GM18511 (cell line): Measurements from ENCODE around the gene RECQL5.

Experiments used
- ATAC-seq: cut with Tn5 transposase; IDR thresholded peaks from one replicate; pipeline ENCODE4 v1.9.1; 2021; ENCODE audit warnings: mild to moderate bottlenecking, moderate library complexity; ENCODE audit not compliant: unreplicated experiment

The RECQL5 gene

GRCh38 chr17:75634754-75635609, 32.0 kb downstream of the RECQL5 start:
- ATAC-seq = no peak

GRCh38 chr17:75634376-75634740, 32.6 kb downstream of the RECQL5 start:
- no peak for ATAC-seq

- ATAC-seq = no peak
Measured at GRCh38 chr17:75633486-75634375, 33.2 kb downstream of the RECQL5 start.

- ATAC-seq = no peak
Measured at GRCh38 chr17:75632863-75633485, 34.0 kb downstream of the RECQL5 start, which contains the start of gene SMIM5. Gene SMIM5 (plus strand): TSS chr17:75633434. CDS start chr17:75640202, 6,768 bp downstream.

- ATAC-seq = no peak
Measured at GRCh38 chr17:75632428-75632827, 34.5 kb downstream of the RECQL5 start.

GRCh38 chr17:75631353-75631752, 35.6 kb downstream of the RECQL5 start:
- no peak for ATAC-seq

GRCh38 chr17:75630071-75630917, 36.7 kb downstream of the RECQL5 start:
- no peak for ATAC-seq

GRCh38 chr17:75629157-75629556, 37.8 kb downstream of the RECQL5 start:
- no peak for ATAC-seq

GRCh38 chr17:75628425-75628824, 38.5 kb downstream of the RECQL5 start:
- ATAC-seq = no peak

- ATAC-seq = no peak
Measured at GRCh38 chr17:75627094-75627493, 39.9 kb downstream of the RECQL5 start.

GRCh38 chr17:75626496-75627038, 40.4 kb downstream of the RECQL5 start:
- ATAC-seq = no peak

GRCh38 chr17:75625813-75626486, 41.0 kb downstream of the RECQL5 start:
- no peak for ATAC-seq

- ATAC-seq = no peak
Measured at GRCh38 chr17:75624714-75625345, 42.1 kb downstream of the RECQL5 start.

GRCh38 chr17:75624021-75624420, 42.9 kb downstream of the RECQL5 start:
- ATAC-seq = no peak

- no peak for ATAC-seq
Measured at GRCh38 chr17:75623386-75623785, 43.6 kb downstream of the RECQL5 start.

- no peak for ATAC-seq
Measured at GRCh38 chr17:75622771-75623273, 44.1 kb downstream of the RECQL5 start.

GRCh38 chr17:75622076-75622475, 44.9 kb downstream of the RECQL5 start:
- ATAC-seq = no peak

GRCh38 chr17:75621489-75621888, 45.5 kb downstream of the RECQL5 start:
- no peak for ATAC-seq
